ENCODE results near the gene DNAH6. TPM values are rescaled to one million over a fixed set of nuclear protein-coding genes. Genes with fewer than 3 reads are reported as not detected.

DNAH6 gene
- total RNA-seq, 1 experiment from 2014 or later = 0.32 TPM

DNA sequence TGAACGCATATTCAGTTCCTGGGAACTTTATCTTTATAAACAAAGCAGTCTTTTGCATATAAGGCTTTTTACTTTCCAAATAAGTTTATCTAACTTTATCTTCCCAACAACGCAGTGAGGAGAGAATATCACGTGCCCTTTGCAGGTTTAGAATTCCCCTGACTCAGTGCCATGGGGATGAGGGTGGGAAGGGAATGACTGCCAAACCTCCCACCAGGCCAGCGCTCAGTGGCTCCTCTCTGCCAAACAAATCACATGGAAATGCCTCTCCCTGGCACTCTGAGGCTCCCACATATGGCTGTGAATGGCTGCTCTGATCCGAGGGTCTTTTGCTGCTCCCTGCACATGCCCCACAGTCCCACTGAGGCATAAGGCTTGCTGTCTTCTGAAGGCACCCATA lies 158.3 kb downstream of the DNAH6 start:
- Histone ChIP-seq H3K27me3 (replicated peaks; ENCODE audit: control insufficient read depth, insufficient read depth, low read length) (no peaks in the 10 kb centered on the region), H3K9me3 (no peaks in the 10 kb centered on the region), H3K36me3 (ENCODE audit: control insufficient read depth, insufficient read depth, low read length) (no peaks in the 10 kb centered on the region), H3K4me1 (no peaks in the 10 kb centered on the region), H3K4me3 (ENCODE audit: low read depth, low read length) (no peak overlapping the region)
- no peaks in the 10 kb centered on the region for H3K4me1 Mint-ChIP-seq (ENCODE audit: low read depth, unreplicated experiment)
- H3K4me3 Mint-ChIP-seq (ENCODE audit: unreplicated experiment) = no peak overlapping the region
- no peaks in the 10 kb centered on the region for H3K36me3 Mint-ChIP-seq (ENCODE audit: insufficient read depth, unreplicated experiment)
- no peak for DNase-seq
- H3K27me3 Mint-ChIP-seq (ENCODE audit: insufficient read depth, unreplicated experiment) = peaks cover 9% of the 10 kb centered on the region
- H3K27ac Mint-ChIP-seq (ENCODE audit: unreplicated experiment) = no peak overlapping the region
- BruUV-seq (replicated peaks) = no TSS peak
- ChIA-PET CTCF (no interaction called here), POLR2A (no interaction called here)
- no peaks in the 10 kb centered on the region for H3K9me3 Mint-ChIP-seq (ENCODE audit: unreplicated experiment)
- intact Hi-C loops (cut with micrococcal nuclease; ENCODE audit: unreplicated experiment) = no loop called here
- TF ChIP-seq, protein P1, sequence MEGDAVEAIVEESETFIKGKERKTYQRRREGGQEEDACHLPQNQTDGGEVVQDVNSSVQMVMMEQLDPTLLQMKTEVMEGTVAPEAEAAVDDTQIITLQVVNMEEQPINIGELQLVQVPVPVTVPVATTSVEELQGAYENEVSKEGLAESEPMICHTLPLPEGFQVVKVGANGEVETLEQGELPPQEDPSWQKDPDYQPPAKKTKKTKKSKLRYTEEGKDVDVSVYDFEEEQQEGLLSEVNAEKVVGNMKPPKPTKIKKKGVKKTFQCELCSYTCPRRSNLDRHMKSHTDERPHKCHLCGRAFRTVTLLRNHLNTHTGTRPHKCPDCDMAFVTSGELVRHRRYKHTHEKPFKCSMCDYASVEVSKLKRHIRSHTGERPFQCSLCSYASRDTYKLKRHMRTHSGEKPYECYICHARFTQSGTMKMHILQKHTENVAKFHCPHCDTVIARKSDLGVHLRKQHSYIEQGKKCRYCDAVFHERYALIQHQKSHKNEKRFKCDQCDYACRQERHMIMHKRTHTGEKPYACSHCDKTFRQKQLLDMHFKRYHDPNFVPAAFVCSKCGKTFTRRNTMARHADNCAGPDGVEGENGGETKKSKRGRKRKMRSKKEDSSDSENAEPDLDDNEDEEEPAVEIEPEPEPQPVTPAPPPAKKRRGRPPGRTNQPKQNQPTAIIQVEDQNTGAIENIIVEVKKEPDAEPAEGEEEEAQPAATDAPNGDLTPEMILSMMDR (IDR thresholded peaks at IDR 0.05; ENCODE audit: insufficient read depth in 1 of 2, low read depth in 1 of 2, low read length in 1 of 2, severe bottlenecking in 1 of 2, unreplicated experiment in 1 of 2) = no peak

DNA sequence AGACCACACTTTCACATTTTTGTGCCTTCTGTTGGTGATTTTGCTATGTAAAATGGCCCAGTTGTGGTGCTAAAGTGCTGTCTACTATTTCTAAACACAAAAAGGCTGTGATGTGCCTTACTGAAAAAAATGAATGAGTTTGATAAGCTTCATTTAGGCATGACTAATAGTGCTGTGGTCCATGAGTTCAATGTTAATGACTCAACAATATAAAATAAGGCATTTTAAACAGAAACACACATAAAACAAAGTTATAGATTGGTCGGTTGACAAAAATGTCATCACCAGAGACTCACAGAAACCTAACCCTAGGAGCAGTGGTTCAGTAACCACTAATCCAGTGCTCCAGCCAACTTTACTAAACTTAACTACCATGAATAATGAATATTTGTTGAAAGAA lies 160.0 kb downstream of the DNAH6 start:
- ChIA-PET POLR2A (no interaction called here), CTCF (no interaction called here)
- no peak overlapping the region for H3K4me3 ChIP-seq (ENCODE audit: low read depth, low read length)
- no peaks in the 10 kb centered on the region for H3K9me3 ChIP-seq
- TF ChIP-seq, protein P1 (IDR thresholded peaks at IDR 0.05; ENCODE audit: insufficient read depth in 1 of 2, low read depth in 1 of 2, low read length in 1 of 2, severe bottlenecking in 1 of 2, unreplicated experiment in 1 of 2) = no peak
- no peaks in the 10 kb centered on the region for H3K36me3 Mint-ChIP-seq (ENCODE audit: insufficient read depth, unreplicated experiment)
- DNase-seq = no peak
- no peaks in the 10 kb centered on the region for H3K4me1 ChIP-seq
- intact Hi-C loops (cut with micrococcal nuclease; ENCODE audit: unreplicated experiment) = no loop called here
- no peak overlapping the region for H3K4me3 Mint-ChIP-seq (ENCODE audit: unreplicated experiment)
- no peaks in the 10 kb centered on the region for H3K4me1 Mint-ChIP-seq (ENCODE audit: low read depth, unreplicated experiment)
- H3K27ac Mint-ChIP-seq (ENCODE audit: unreplicated experiment) = no peak overlapping the region
- H3K27me3 ChIP-seq (replicated peaks; ENCODE audit: control insufficient read depth, insufficient read depth, low read length) = no peaks in the 10 kb centered on the region
- BruUV-seq (replicated peaks) = no TSS peak
- no peaks in the 10 kb centered on the region for H3K36me3 ChIP-seq (ENCODE audit: control insufficient read depth, insufficient read depth, low read length)
- H3K9me3 Mint-ChIP-seq (ENCODE audit: unreplicated experiment) = no peaks in the 10 kb centered on the region
- peaks cover 14% of the 10 kb centered on the region for H3K27me3 Mint-ChIP-seq (ENCODE audit: insufficient read depth, unreplicated experiment)

DNA sequence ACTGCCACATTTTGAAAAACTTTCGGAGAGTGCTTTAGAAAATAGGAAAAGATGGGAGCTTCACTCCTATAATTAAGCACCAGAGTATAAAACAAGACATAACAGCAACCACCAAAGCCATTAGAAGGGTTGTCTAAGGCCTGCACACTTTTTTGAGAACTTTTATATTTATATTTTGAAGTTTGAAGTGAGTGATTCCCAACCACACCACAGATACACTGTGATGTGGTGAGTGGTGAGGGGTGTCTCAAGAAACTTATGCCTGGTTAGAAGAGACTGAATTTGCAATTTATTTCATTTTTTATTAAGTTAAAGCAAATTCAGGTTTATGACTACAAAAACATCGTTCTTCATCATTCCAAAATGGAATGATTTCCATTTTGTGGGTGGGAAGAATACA lies 161.9 kb downstream of the DNAH6 start:
- H3K27ac Mint-ChIP-seq (ENCODE audit: unreplicated experiment) = no peak overlapping the region
- H3K9me3 Mint-ChIP-seq (ENCODE audit: unreplicated experiment) = no peaks in the 10 kb centered on the region
- ChIA-PET POLR2A (no interaction called here), CTCF (no interaction called here)
- TF ChIP-seq, protein P1 (IDR thresholded peaks at IDR 0.05; ENCODE audit: insufficient read depth in 1 of 2, low read depth in 1 of 2, low read length in 1 of 2, severe bottlenecking in 1 of 2, unreplicated experiment in 1 of 2) = no peak
- no peaks in the 10 kb centered on the region for H3K4me1 ChIP-seq
- DNase-seq = no peak
- H3K36me3 Mint-ChIP-seq (ENCODE audit: insufficient read depth, unreplicated experiment) = no peaks in the 10 kb centered on the region
- H3K4me3 Mint-ChIP-seq (ENCODE audit: unreplicated experiment) = no peak overlapping the region
- intact Hi-C loops (cut with micrococcal nuclease; ENCODE audit: unreplicated experiment) = no loop called here
- H3K9me3 ChIP-seq = no peaks in the 10 kb centered on the region
- BruUV-seq (replicated peaks) = no TSS peak
- H3K4me1 Mint-ChIP-seq (ENCODE audit: low read depth, unreplicated experiment) = no peaks in the 10 kb centered on the region
- H3K27me3 Mint-ChIP-seq (ENCODE audit: insufficient read depth, unreplicated experiment) = peaks cover 11% of the 10 kb centered on the region
- H3K4me3 ChIP-seq (ENCODE audit: low read depth, low read length) = no peak overlapping the region
- no peaks in the 10 kb centered on the region for H3K27me3 ChIP-seq (replicated peaks; ENCODE audit: control insufficient read depth, insufficient read depth, low read length)
- no peaks in the 10 kb centered on the region for H3K36me3 ChIP-seq (ENCODE audit: control insufficient read depth, insufficient read depth, low read length)

Measured in Caco-2 (cell line).